ENCODE results near the gene AQP1. TPM values are rescaled to one million over a fixed set of nuclear protein-coding genes. Genes with fewer than 3 reads are reported as not detected.

AQP1 gene
- polyA plus RNA-seq, 1 donor from 2014 or later, result 3.2 TPM

GRCh38 chr7:30929686-30930085 lies 18.0 kb downstream of the AQP1 start:
- Histone ChIP-seq H3K36me3 (ENCODE audit: insufficient read depth, low read length) (no peaks in the 10 kb centered on the region), H3K4me2 (ENCODE audit: low read length) (no peak overlapping the region), H3K9me3 (ENCODE audit: low read length) (peaks cover 7% of the 10 kb centered on the region), H3K4me3 (ENCODE audit: low read length) (no peak overlapping the region), H3K79me2 (replicated peaks; ENCODE audit: insufficient read depth, low read length) (no peaks in the 10 kb centered on the region), H3K9ac (ENCODE audit: low read length) (no peak overlapping the region), H3K27me3 (ENCODE audit: insufficient read depth, low read depth, low read length) (no peaks in the 10 kb centered on the region), H3F3A (ENCODE audit: insufficient read depth, low read length, poor library complexity, severe bottlenecking) (no peaks in the 10 kb centered on the region), H3K27ac (ENCODE audit: low read length) (no peak overlapping the region), H2AFZ (ENCODE audit: low read depth, low read length) (no peak overlapping the region), H4K20me1 (ENCODE audit: insufficient read depth) (no peaks in the 10 kb centered on the region), H3K9me2 (ENCODE audit: insufficient read depth, low read length) (no peaks in the 10 kb centered on the region)
- TF ChIP-seq SMC3 (conservative IDR thresholded peaks at IDR 0.05; ENCODE audit: poor library complexity), result no peak

GRCh38 chr7:30930621-30931020 lies 19.0 kb downstream of the AQP1 start:
- no peaks in the 10 kb centered on the region for H3F3A ChIP-seq (ENCODE audit: insufficient read depth, low read length, poor library complexity, severe bottlenecking)
- no peak overlapping the region for H3K27ac ChIP-seq (ENCODE audit: low read length)
- H3K9ac ChIP-seq (ENCODE audit: low read length), result no peak overlapping the region
- no peaks in the 10 kb centered on the region for H3K27me3 ChIP-seq (ENCODE audit: insufficient read depth, low read depth, low read length)
- H3K9me3 ChIP-seq (ENCODE audit: low read length), result peaks cover 7% of the 10 kb centered on the region
- H3K4me2 ChIP-seq (ENCODE audit: low read length), result no peak overlapping the region
- no peak overlapping the region for H3K4me3 ChIP-seq (ENCODE audit: low read length)
- TF ChIP-seq POLR2AphosphoS5 (IDR thresholded peaks at IDR 0.05), result no peak
- H3K79me2 ChIP-seq (replicated peaks; ENCODE audit: insufficient read depth, low read length), result no peaks in the 10 kb centered on the region
- no peaks in the 10 kb centered on the region for H3K36me3 ChIP-seq (ENCODE audit: insufficient read depth, low read length)
- no peaks in the 10 kb centered on the region for H3K9me2 ChIP-seq (ENCODE audit: insufficient read depth, low read length)
- H4K20me1 ChIP-seq (ENCODE audit: insufficient read depth), result no peaks in the 10 kb centered on the region
- no peak overlapping the region for H2AFZ ChIP-seq (ENCODE audit: low read depth, low read length)

- no peak overlapping the region for H2AFZ ChIP-seq (ENCODE audit: low read depth, low read length)
- H3K27ac ChIP-seq (ENCODE audit: low read length), result no peak overlapping the region
- H3K27me3 ChIP-seq (ENCODE audit: insufficient read depth, low read depth, low read length), result no peaks in the 10 kb centered on the region
- H3K36me3 ChIP-seq (ENCODE audit: insufficient read depth, low read length), result no peaks in the 10 kb centered on the region
- no peaks in the 10 kb centered on the region for H3K9me2 ChIP-seq (ENCODE audit: insufficient read depth, low read length)
- TF ChIP-seq MXI1 (conservative IDR thresholded peaks at IDR 0.05; ENCODE audit: poor library complexity, severe bottlenecking) (no peak), RAD21 (conservative IDR thresholded peaks at IDR 0.05) (no peak), CTCF (IDR thresholded peaks at IDR 0.05; ENCODE audit: poor library complexity, severe bottlenecking) (no peak), POLR2AphosphoS5 (IDR thresholded peaks at IDR 0.05) (no peak), SMC3 (conservative IDR thresholded peaks at IDR 0.05; ENCODE audit: poor library complexity) (no peak), EZH2 (IDR thresholded peaks at IDR 0.05; ENCODE audit: borderline replicate concordance, insufficient read depth, low read length, poor library complexity, severe bottlenecking) (no peak), REST (IDR thresholded peaks at IDR 0.05; ENCODE audit: borderline replicate concordance) (no peak), EP300 (conservative IDR thresholded peaks at IDR 0.05; ENCODE audit: poor library complexity, severe bottlenecking) (no peak), TAF1 (IDR thresholded peaks at IDR 0.05; ENCODE audit: low read depth) (no peak)
- H3K79me2 ChIP-seq (replicated peaks; ENCODE audit: insufficient read depth, low read length), result no peaks in the 10 kb centered on the region
- no peak overlapping the region for H3K4me3 ChIP-seq (ENCODE audit: low read length)
- H3F3A ChIP-seq (ENCODE audit: insufficient read depth, low read length, poor library complexity, severe bottlenecking), result no peaks in the 10 kb centered on the region
- H3K4me2 ChIP-seq (ENCODE audit: low read length), result no peak overlapping the region
- H4K20me1 ChIP-seq (ENCODE audit: insufficient read depth), result no peaks in the 10 kb centered on the region
- peaks cover 7% of the 10 kb centered on the region for H3K9me3 ChIP-seq (ENCODE audit: low read length)
- H3K9ac ChIP-seq (ENCODE audit: low read length), result no peak overlapping the region
Measured at GRCh38 chr7:30931161-30931928, 19.7 kb downstream of the AQP1 start.
